ENCODE data around the gene KLF8. TPM values are rescaled to one million over a fixed set of nuclear protein-coding genes. Genes with fewer than 3 reads are reported as not detected.

KLF8 gene
- total RNA-seq, 1 experiment from 2014 or later, result 0.13 TPM

GRCh38 chrX:56222473-56223000, 9.6 kb upstream of the KLF8 start:
- no peak overlapping the region for H3K27ac ChIP-seq (ENCODE audit: low read length)
- intact Hi-C loops (cut with micrococcal nuclease; ENCODE audit: unreplicated experiment), result no loop called here
- in situ Hi-C loops (cut with HindIII; ENCODE audit: low pct_unique_long_range_greater_than_20kb, low sequenced_read_pairs), result no loop called here
- ATAC-seq (no peak), DNase-seq (ENCODE audit: low read depth, low spot score) (no peak)
- H3K4me1 ChIP-seq (ENCODE audit: control insufficient read depth, insufficient read depth, low read length), result no peaks in the 10 kb centered on the region
- ChIA-PET CTCF (no interaction called here), POLR2A (no interaction called here)
- no TSS peak for BruUV-seq (replicated peaks)
- no peak overlapping the region for H3K4me3 ChIP-seq (ENCODE audit: low read depth in 2 of 2, low read length in 2 of 2)
- H3K36me3 ChIP-seq (ENCODE audit: control insufficient read depth, insufficient read depth, low read length), result no peaks in the 10 kb centered on the region
- no peaks in the 10 kb centered on the region for H3K9me3 ChIP-seq (ENCODE audit: control insufficient read depth, insufficient read depth, low read depth, low read length)
- TF ChIP-seq REST (IDR thresholded peaks at IDR 0.05; ENCODE audit: insufficient read depth in 1 of 2, low read depth in 2 of 2, low read length in 1 of 2) (no peak), TCF7L2 (IDR thresholded peaks at IDR 0.05; ENCODE audit: low read depth, low read length) (no peak), SIN3A (IDR thresholded peaks at IDR 0.05; ENCODE audit: borderline replicate concordance, insufficient read depth, low read depth, low read length) (no peak), POLR2AphosphoS5 (IDR thresholded peaks at IDR 0.05; ENCODE audit: low read depth, low read length) (no peak)
- H3K27me3 ChIP-seq (ENCODE audit: control insufficient read depth, insufficient read depth, low read length), result no peaks in the 10 kb centered on the region

- no TSS peak for BruUV-seq (replicated peaks)
- DNase-seq (ENCODE audit: low read depth, low spot score) (no peak), ATAC-seq (no peak)
- Histone ChIP-seq H3K9me3 (ENCODE audit: control insufficient read depth, insufficient read depth, low read depth, low read length) (no peaks in the 10 kb centered on the region), H3K4me1 (ENCODE audit: control insufficient read depth, insufficient read depth, low read length) (no peaks in the 10 kb centered on the region), H3K36me3 (ENCODE audit: control insufficient read depth, insufficient read depth, low read length) (no peaks in the 10 kb centered on the region), H3K4me3 (ENCODE audit: low read depth in 2 of 2, low read length in 2 of 2) (no peak overlapping the region), H3K27ac (ENCODE audit: low read length) (no peak overlapping the region), H3K27me3 (ENCODE audit: control insufficient read depth, insufficient read depth, low read length) (no peaks in the 10 kb centered on the region; the same call in 1 of the 2 replicates)
- POLR2A ChIA-PET, result no interaction called here
- in situ Hi-C loops (cut with HindIII; ENCODE audit: low pct_unique_long_range_greater_than_20kb, low sequenced_read_pairs) (no loop called here), intact Hi-C loops (cut with micrococcal nuclease; ENCODE audit: unreplicated experiment) (no loop called here)
- TF ChIP-seq TCF7L2 (IDR thresholded peaks at IDR 0.05; ENCODE audit: low read depth, low read length) (no peak), POLR2AphosphoS5 (IDR thresholded peaks at IDR 0.05; ENCODE audit: low read depth, low read length) (no peak), REST (IDR thresholded peaks at IDR 0.05; ENCODE audit: insufficient read depth in 1 of 2, low read depth in 2 of 2, low read length in 1 of 2) (no peak), SIN3A (IDR thresholded peaks at IDR 0.05; ENCODE audit: borderline replicate concordance, insufficient read depth, low read depth, low read length) (no peak)
- CTCF ChIA-PET, result interaction anchor here (0.6 kb wide), 1 partner anchor 1185 kb away, joined by 3 read pairs; no protein-coding TSS in a partner anchor
These were observed 5.2 kb upstream of the KLF8 start for GRCh38 chrX:56226980-56227379.

GRCh38 chrX:56228914-56229313, 3.2 kb upstream of the KLF8 start:
- intact Hi-C loops (cut with micrococcal nuclease; ENCODE audit: unreplicated experiment), result no loop called here
- TF ChIP-seq TCF7L2 (IDR thresholded peaks at IDR 0.05; ENCODE audit: low read depth, low read length) (no peak), REST (IDR thresholded peaks at IDR 0.05; ENCODE audit: insufficient read depth in 1 of 2, low read depth in 2 of 2, low read length in 1 of 2) (no peak), POLR2AphosphoS5 (IDR thresholded peaks at IDR 0.05; ENCODE audit: low read depth, low read length) (no peak), SIN3A (IDR thresholded peaks at IDR 0.05; ENCODE audit: borderline replicate concordance, insufficient read depth, low read depth, low read length) (no peak)
- TF ChIP-seq, protein P1, sequence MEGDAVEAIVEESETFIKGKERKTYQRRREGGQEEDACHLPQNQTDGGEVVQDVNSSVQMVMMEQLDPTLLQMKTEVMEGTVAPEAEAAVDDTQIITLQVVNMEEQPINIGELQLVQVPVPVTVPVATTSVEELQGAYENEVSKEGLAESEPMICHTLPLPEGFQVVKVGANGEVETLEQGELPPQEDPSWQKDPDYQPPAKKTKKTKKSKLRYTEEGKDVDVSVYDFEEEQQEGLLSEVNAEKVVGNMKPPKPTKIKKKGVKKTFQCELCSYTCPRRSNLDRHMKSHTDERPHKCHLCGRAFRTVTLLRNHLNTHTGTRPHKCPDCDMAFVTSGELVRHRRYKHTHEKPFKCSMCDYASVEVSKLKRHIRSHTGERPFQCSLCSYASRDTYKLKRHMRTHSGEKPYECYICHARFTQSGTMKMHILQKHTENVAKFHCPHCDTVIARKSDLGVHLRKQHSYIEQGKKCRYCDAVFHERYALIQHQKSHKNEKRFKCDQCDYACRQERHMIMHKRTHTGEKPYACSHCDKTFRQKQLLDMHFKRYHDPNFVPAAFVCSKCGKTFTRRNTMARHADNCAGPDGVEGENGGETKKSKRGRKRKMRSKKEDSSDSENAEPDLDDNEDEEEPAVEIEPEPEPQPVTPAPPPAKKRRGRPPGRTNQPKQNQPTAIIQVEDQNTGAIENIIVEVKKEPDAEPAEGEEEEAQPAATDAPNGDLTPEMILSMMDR (IDR thresholded peaks at IDR 0.05), result no peak
- POLR2A ChIA-PET, result no interaction called here
- CTCF ChIA-PET, result no interaction called here
- no TSS peak for BruUV-seq (replicated peaks)
- H3K27ac ChIP-seq (ENCODE audit: low read length), result no peak overlapping the region
- H3K4me1 ChIP-seq (ENCODE audit: control insufficient read depth, insufficient read depth, low read length), result no peaks in the 10 kb centered on the region
- H3K36me3 ChIP-seq (ENCODE audit: control insufficient read depth, insufficient read depth, low read length), result no peaks in the 10 kb centered on the region
- no peak for DNase-seq (ENCODE audit: low read depth, low spot score)
- no peak for ATAC-seq
- H3K4me3 ChIP-seq (ENCODE audit: low read depth in 2 of 2, low read length in 2 of 2), result no peak overlapping the region
- H3K27me3 ChIP-seq (ENCODE audit: control insufficient read depth, insufficient read depth, low read length), result no peaks in the 10 kb centered on the region; the same call in 1 of the 2 replicates
- no peaks in the 10 kb centered on the region for H3K9me3 ChIP-seq (ENCODE audit: control insufficient read depth, insufficient read depth, low read depth, low read length)
- in situ Hi-C loops (cut with HindIII; ENCODE audit: low pct_unique_long_range_greater_than_20kb, low sequenced_read_pairs), result no loop called here
